Endothelial cell (in vitro differentiated cells): Measurements from ENCODE around the gene SLC44A2. TPM values are rescaled to one million over a fixed set of nuclear protein-coding genes. Genes with fewer than 3 reads are reported as not detected.

Experiments used
- DNase-seq: peaks from one replicate; pipeline ENCODE4 v3.0.0; 2021; ENCODE audit warnings: low spot score
- H3K27ac Mint-ChIP-seq: one replicate; pipeline ENCODE4 v1.8.0; 2021; ENCODE audit warnings: mixed read lengths, inconsistent platforms; ENCODE audit not compliant: unreplicated experiment
- H3K27me3 Mint-ChIP-seq: one replicate; pipeline ENCODE4 v1.8.0; 2021; ENCODE audit warnings: mild to moderate bottlenecking, moderate library complexity, mixed read lengths, inconsistent platforms; ENCODE audit not compliant: unreplicated experiment
- H3K36me3 Mint-ChIP-seq: one replicate; pipeline ENCODE4 v1.8.0; 2021; ENCODE audit warnings: mild to moderate bottlenecking, low read depth, mixed read lengths, inconsistent platforms; ENCODE audit not compliant: unreplicated experiment
- H3K4me1 Mint-ChIP-seq: one replicate; pipeline ENCODE4 v1.8.0; 2021; ENCODE audit warnings: mild to moderate bottlenecking, mixed read lengths, inconsistent platforms; ENCODE audit not compliant: unreplicated experiment
- H3K4me3 Mint-ChIP-seq: one replicate; pipeline ENCODE4 v1.8.0; 2021; ENCODE audit warnings: mild to moderate bottlenecking, mixed read lengths, inconsistent platforms; ENCODE audit not compliant: unreplicated experiment
- H3K9me3 Mint-ChIP-seq: one replicate; pipeline ENCODE4 v1.8.0; 2021; ENCODE audit warnings: mixed read lengths, inconsistent platforms; ENCODE audit not compliant: unreplicated experiment
- total RNA-seq: library from RNA; stranded (reverse); fragmentation: NEBNext Ultra II Directional; extraction: Animal tissue kit (Norgen Biotek cat#: 25700); gene quantifications from one replicate; pipeline ENCODE4 v1.2.1, GENCODE V29; 2021; ENCODE audit not compliant: unreplicated experiment
- TF ChIP-seq, protein P1 (sequence below): fragments of 200-600 bp; sonication (generic); IDR thresholded peaks from one replicate; pipeline ENCODE4 v1.5.0; 2021; ENCODE audit warnings: antibody characterized with exemption; ENCODE audit not compliant: unreplicated experiment

The SLC44A2 gene
- total RNA-seq, 1 donor from 2014 or later = 272 TPM

DNA sequence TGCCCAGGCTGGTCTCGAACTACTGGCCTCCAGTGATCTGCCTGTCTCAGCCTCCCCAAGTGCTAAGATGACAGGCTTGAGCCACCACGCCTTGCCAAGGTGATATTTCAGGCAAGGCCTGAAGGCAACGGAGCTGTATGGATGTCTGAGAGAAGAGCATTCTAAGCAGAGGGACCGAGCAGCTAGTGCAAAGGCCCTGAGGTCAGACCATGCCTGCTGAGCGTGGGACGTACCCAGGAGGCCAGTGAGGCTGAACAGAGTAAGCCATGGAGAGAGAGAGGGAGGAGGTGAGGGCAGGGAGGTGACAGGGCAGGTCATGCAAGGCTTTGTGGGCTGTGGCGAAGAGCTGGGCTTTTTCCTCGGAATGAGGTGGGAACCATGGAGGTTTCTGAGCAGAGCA lies 3.4 kb upstream of the SLC44A2 start:
- Mint-ChIP-seq H3K27me3 (peaks cover 2% of the 10 kb centered on the region), H3K9me3 (no peaks in the 10 kb centered on the region), H3K4me1 (peaks cover 11% of the 10 kb centered on the region), H3K4me3 (peak overlapping the region; percentile 65), H3K36me3 (peaks cover 12% of the 10 kb centered on the region), H3K27ac (no peak overlapping the region)
- TF ChIP-seq, protein P1, sequence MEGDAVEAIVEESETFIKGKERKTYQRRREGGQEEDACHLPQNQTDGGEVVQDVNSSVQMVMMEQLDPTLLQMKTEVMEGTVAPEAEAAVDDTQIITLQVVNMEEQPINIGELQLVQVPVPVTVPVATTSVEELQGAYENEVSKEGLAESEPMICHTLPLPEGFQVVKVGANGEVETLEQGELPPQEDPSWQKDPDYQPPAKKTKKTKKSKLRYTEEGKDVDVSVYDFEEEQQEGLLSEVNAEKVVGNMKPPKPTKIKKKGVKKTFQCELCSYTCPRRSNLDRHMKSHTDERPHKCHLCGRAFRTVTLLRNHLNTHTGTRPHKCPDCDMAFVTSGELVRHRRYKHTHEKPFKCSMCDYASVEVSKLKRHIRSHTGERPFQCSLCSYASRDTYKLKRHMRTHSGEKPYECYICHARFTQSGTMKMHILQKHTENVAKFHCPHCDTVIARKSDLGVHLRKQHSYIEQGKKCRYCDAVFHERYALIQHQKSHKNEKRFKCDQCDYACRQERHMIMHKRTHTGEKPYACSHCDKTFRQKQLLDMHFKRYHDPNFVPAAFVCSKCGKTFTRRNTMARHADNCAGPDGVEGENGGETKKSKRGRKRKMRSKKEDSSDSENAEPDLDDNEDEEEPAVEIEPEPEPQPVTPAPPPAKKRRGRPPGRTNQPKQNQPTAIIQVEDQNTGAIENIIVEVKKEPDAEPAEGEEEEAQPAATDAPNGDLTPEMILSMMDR = no peak
- DNase-seq = no peak

DNA sequence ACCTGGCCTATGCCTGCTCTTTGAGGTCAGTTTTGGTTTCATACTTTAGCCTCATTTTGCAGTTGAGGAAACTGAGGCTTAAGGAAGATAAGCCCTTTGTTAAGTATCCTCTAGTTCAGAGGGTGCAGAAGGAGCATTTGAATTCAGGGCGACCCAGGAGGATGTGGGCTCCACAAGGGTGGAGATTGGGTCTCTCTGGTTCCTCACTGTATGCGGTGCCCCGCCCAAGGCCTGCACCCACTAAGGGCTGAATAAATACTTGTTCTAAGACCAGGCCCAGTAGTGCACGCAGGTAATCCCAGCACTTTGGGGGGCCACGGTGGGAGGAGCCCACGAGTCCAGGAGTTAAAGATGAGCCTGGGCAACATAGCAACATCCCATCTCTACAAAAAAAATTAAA lies 768 bp upstream of the SLC44A2 start:
- no peaks in the 10 kb centered on the region for H3K9me3 Mint-ChIP-seq
- TF ChIP-seq, protein P1 = no peak
- no peak for DNase-seq
- H3K27ac Mint-ChIP-seq = no peak overlapping the region
- peaks cover 18% of the 10 kb centered on the region for H3K36me3 Mint-ChIP-seq
- peaks cover 11% of the 10 kb centered on the region for H3K4me1 Mint-ChIP-seq
- H3K4me3 Mint-ChIP-seq = no peak overlapping the region
- peaks cover 6% of the 10 kb centered on the region for H3K27me3 Mint-ChIP-seq

DNA sequence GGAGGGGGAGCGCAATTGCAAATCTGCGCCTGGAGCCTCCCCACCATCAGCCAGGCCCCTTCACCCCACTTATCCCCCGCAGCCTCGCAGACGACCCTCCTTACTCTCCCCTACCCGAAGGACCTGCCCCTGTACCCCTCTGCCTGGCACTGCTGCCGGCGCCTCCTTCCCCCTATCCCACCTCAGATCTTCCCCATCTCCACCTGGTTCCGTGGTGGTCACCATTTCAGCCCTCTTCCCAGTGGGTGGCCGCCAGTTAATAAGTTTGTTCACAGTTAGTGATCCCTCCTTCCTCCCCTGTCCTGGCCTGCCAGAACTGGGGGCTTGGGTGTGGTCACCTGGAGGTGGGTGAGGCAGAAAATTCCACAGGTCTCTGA lies 397 bp downstream of the SLC44A2 start:
- TF ChIP-seq, protein P1 = no peak
- H3K27me3 Mint-ChIP-seq = peaks cover 6% of the 10 kb centered on the region
- no peak overlapping the region for H3K27ac Mint-ChIP-seq
- H3K4me1 Mint-ChIP-seq = peaks cover 11% of the 10 kb centered on the region
- peak overlapping the region; percentile 62 for H3K4me3 Mint-ChIP-seq
- no peak for DNase-seq
- H3K36me3 Mint-ChIP-seq = peaks cover 18% of the 10 kb centered on the region
- no peaks in the 10 kb centered on the region for H3K9me3 Mint-ChIP-seq

DNA sequence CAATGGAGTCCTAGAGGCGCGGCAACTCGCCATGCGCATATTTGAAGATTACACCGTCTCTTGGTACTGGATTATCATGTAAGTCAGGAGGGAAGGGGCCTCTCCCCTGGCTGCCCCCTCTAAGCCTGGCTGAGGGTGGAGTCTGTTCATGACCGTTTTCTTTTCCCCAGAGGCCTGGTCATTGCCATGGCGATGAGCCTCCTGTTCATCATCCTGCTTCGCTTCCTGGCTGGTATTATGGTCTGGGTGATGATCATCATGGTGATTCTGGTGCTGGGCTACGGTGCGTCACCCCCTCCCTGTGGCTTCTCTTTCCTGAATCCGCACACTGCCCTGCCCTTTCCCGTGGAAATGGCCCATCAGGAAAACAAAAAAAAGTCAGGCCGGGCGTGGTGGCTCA lies 6.5 kb downstream of the SLC44A2 start:
- Mint-ChIP-seq H3K36me3 (peaks cover 40% of the 10 kb centered on the region), H3K4me3 (no peak overlapping the region), H3K4me1 (peaks cover 10% of the 10 kb centered on the region), H3K9me3 (no peaks in the 10 kb centered on the region), H3K27ac (peak overlapping the region; percentile 30), H3K27me3 (peaks cover 8% of the 10 kb centered on the region)
- DNase-seq = no peak
- TF ChIP-seq, protein P1 = no peak

DNA sequence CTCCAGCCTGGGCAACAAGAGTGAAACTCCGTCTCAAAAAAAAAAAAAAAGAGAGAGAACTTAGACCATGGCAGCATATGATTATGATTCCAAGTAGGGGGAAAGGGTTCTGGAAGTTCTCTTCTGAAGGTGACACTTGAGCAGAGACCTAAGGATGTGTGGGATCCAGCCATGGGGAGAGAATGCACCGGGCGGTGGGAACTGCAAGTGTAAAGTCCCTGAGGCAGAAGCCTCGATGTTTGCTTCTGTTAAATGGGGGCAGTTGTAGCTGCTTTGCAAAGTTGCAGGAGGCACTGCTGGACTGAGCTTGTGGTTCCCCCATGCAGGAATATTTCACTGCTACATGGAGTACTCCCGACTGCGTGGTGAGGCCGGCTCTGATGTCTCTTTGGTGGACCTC lies 9.1 kb downstream of the SLC44A2 start:
- no peak overlapping the region for H3K4me3 Mint-ChIP-seq
- no peak for DNase-seq
- peaks cover 10% of the 10 kb centered on the region for H3K27me3 Mint-ChIP-seq
- peaks cover 16% of the 10 kb centered on the region for H3K4me1 Mint-ChIP-seq
- no peaks in the 10 kb centered on the region for H3K9me3 Mint-ChIP-seq
- H3K27ac Mint-ChIP-seq = no peak overlapping the region
- TF ChIP-seq, protein P1 = no peak
- H3K36me3 Mint-ChIP-seq = peaks cover 43% of the 10 kb centered on the region
